HepG2 (cell line): ENCODE results near the gene GUCY1B1.

Source experiments
- ARNT ChIP-seq: fragments of 450-650 bp; IDR thresholded peaks from 2 replicates; pipeline ENCODE4 v1.6.1; 2017
- FOXM1 ChIP-seq: sonication (generic); formaldehyde crosslinking; IDR thresholded peaks from 2 replicates; pipeline ENCODE4 v1.5.0; 2020; ENCODE audit warnings: missing genetic modification reagents
- NFATC3 ChIP-seq: sonication (generic); formaldehyde crosslinking; IDR thresholded peaks from 2 replicates; pipeline ENCODE4 v1.5.1; 2020; ENCODE audit warnings: mild to moderate bottlenecking, missing genetic modification reagents
- PHF5A ChIP-seq: IDR thresholded peaks from one replicate; pipeline ENCODE4 v1.6.1; 2018; ENCODE audit warnings: low read depth, missing genetic modification reagents; ENCODE audit not compliant: unreplicated experiment
- POLR2AphosphoS5 ChIP-seq: IDR thresholded peaks from 2 replicates; pipeline ENCODE4 v1.6.1; 2012; ENCODE audit warnings: low read depth, low read length
- YY1 ChIP-seq: IDR thresholded peaks from 2 replicates; pipeline ENCODE4 v1.6.1; 2011; ENCODE audit warnings: low read length, low read depth, moderate library complexity, mild to moderate bottlenecking; ENCODE audit not compliant: insufficient read depth, insufficient replicate concordance
- TF ChIP-seq, protein P1 (sequence below): sonication (generic); formaldehyde crosslinking; IDR thresholded peaks from 2 replicates; pipeline ENCODE4 v1.4.0; 2020; ENCODE audit warnings: missing genetic modification reagents

DNA sequence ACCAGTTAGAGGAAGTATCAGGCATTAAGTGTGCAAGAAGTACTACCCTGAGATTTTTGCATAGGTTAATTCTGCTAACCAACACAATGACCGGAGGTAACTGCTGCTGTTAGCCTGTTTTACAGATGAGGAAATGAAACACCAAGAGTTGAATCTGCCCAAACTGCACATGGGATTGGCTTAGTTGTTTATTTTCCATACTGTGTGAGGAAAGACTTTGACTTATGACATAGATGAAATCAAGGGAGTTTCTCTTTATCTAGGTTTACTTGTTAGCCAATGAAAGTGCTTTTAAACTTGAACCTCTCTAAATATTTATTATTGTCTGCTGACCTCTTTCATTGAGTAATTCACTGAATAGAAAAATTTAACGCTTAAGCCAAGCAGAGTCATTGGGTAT lies 10.3 kb downstream of the GUCY1B1 start:
- no peak for TF ChIP-seq NFATC3 (CRISPR knock-in tag)
- TF ChIP-seq PHF5A (CRISPR knock-in tag), result no peak
- TF ChIP-seq ARNT, result no peak
- no peak for TF ChIP-seq FOXM1
- no peak for TF ChIP-seq YY1
- TF ChIP-seq, protein P1, sequence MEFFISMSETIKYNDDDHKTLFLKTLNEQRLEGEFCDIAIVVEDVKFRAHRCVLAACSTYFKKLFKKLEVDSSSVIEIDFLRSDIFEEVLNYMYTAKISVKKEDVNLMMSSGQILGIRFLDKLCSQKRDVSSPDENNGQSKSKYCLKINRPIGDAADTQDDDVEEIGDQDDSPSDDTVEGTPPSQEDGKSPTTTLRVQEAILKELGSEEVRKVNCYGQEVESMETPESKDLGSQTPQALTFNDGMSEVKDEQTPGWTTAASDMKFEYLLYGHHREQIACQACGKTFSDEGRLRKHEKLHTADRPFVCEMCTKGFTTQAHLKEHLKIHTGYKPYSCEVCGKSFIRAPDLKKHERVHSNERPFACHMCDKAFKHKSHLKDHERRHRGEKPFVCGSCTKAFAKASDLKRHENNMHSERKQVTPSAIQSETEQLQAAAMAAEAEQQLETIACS (CRISPR knock-in tag), result no peak
- TF ChIP-seq POLR2AphosphoS5, result no peak
